Activated T-helper 17 cell treated with anti-CD3 and anti-CD28 coated beads, Interleukin-2, amount 50 U/mL, for 72 hours (primary cell): ENCODE data around the gene FBXO38. TPM values are rescaled to one million over a fixed set of nuclear protein-coding genes. Genes with fewer than 3 reads are reported as not detected.

ENCODE experiments used
- ATAC-seq: fragments of 150-1000 bp; cut with Tn5 transposase; replicated peaks from 2 replicates; pipeline ENCODE4 v1.10.0; 2021; ENCODE audit warnings: mild to moderate bottlenecking, moderate library complexity
- H3K27ac Mint-ChIP-seq: one replicate; pipeline ENCODE4 v1.8.0; 2022; ENCODE audit warnings: mixed read lengths
- H3K27me3 Mint-ChIP-seq: one replicate; pipeline ENCODE4 v1.8.0; 2022; ENCODE audit warnings: mixed read lengths
- H3K36me3 Mint-ChIP-seq: one replicate; pipeline ENCODE4 v1.8.0; 2022; ENCODE audit warnings: low read depth, mild to moderate bottlenecking, mixed read lengths
- H3K4me1 Mint-ChIP-seq: one replicate; pipeline ENCODE4 v1.8.0; 2022; ENCODE audit warnings: mixed read lengths
- H3K4me3 Mint-ChIP-seq: one replicate; pipeline ENCODE4 v1.8.0; 2022; ENCODE audit warnings: mild to moderate bottlenecking, mixed read lengths
- H3K9me3 Mint-ChIP-seq: one replicate; pipeline ENCODE4 v1.8.0; 2022; ENCODE audit warnings: mixed read lengths
- total RNA-seq, 2 donors: library from RNA; stranded (reverse); gene quantifications; one replicate each; pipeline ENCODE4 v1.2.3, GENCODE V29; 2022

Gene FBXO38
- 10 to 100 TPM; 44.1 to 53.0 TPM for total RNA-seq

DNA sequence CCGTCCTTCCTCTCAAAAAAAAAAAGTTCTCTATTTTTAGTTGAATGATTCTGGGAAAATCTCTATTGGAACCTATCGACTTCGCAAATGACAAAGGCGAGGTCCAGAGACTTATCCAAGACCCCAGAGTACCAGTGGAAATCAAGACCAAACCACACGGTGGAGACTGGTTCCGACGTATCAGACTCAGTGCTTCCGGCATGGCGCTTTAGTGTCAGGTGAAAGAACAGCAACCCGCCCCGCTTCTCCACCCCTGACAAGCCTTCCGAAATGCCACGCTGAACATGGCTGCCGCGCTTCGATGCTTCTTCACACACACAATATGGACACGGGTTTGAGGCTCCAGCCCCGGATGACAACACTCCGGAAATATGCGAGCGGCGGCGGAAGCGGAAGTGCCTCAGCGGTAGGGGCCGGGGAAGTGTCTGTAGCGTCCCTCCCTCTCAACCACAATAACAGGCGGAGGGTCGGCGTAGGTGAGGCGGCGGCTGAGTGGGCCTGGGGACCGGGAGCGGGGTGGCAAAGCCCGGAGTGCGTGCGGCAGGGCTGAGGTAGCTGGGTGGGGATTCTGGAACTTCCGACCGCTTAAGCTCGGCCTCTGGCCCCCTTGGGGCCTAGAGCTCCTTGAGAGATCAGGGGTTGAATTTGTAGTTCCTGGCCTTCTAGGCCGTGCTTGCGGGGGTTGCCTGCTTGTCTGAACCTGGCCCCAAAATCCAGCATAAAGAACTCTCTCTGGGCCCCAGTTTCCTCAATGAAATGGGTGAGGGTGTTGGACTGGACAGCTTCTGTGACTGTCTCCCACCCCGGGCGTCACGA, at the start of gene FBXO38:
Gene FBXO38 (plus strand): TSS at position 395 of the 816 bp plus-strand sequence. CDS start 10,819 bp downstream, outside the sequence.
- peak within 1 kb of the TSS; percentile 85 for H3K4me3 Mint-ChIP-seq
- ATAC-seq, result peak; percentile 96

DNA sequence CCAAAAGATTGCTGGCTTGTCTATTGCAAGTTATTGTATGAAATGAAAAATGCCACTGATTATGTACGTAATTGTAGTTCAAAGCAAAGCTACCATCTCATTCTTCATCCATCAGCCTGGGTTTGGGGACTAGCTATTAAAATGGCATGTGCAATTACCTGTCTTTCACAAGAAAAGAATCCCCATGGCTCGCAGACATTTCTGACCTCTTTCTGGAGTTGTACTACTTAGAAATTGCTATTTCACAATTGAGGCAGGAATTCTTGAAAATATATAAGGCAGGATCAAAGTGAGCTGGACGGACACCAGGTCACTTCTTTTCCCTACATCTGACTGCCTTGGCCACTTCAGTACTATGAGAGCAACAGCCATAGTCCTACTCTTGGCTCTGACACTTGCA, 48.5 kb upstream of the FBXO38 start, which contains the start of gene SPINK9:
Gene SPINK9 (plus strand): TSS at position 301 of the 400 bp plus-strand sequence. CDS start 55 bp downstream, at position 356.
- peaks cover 5% of the 10 kb centered on the region for H3K27me3 Mint-ChIP-seq
- H3K4me1 Mint-ChIP-seq, result no peaks in the 10 kb centered on the region
- H3K4me3 Mint-ChIP-seq, result no peak within 1 kb of the TSS
- H3K36me3 Mint-ChIP-seq, result no peaks in the 10 kb centered on the region
- peaks cover 6% of the 10 kb centered on the region for H3K9me3 Mint-ChIP-seq
- ATAC-seq, result no peak
- H3K27ac Mint-ChIP-seq, result no peak within 1 kb of the TSS

More for the DNA sequence above, at the start of gene FBXO38:
- no peaks in the 10 kb centered on the region for H3K9me3 Mint-ChIP-seq
- H3K27me3 Mint-ChIP-seq, result no peaks in the 10 kb centered on the region
- peaks cover 33% of the 10 kb centered on the region for H3K36me3 Mint-ChIP-seq
- peaks cover 35% of the 10 kb centered on the region for H3K4me1 Mint-ChIP-seq
- peak within 1 kb of the TSS; percentile 96 for H3K27ac Mint-ChIP-seq

DNA sequence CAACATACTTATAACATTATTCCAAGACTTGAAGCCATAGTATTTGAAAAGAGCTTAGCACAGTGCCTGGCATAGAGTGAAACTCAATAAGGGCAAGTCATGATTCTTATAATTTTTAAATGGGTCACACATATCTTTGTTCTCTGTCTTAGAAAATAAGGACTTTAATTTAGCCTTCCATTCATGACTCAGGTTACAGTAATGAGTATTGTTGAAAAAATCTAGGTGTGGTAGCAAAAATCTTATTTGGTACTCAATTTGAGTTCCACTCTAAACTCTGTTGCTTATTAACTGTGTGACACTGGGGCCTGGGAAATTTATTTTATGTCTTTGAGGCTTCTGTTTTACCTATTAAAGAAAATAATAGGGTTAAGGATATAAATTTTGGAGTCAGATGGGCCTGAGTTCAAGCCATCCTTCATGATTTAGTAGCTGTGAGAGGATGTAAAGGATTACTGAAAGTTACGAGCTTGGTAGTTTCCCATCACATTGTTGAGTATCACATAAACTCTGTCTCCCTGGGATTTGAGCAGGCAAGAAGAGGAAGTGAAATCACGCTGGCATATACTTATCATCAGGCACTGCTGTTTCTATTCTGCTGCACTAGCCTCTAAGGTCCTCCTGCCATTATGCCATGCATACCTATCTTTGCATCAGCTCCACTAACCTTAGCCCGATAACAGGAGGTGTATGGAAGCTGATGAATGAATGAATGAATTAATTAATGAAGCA, 46.9 kb upstream of the FBXO38 start:
- H3K4me3 Mint-ChIP-seq, result no peak overlapping the region
- H3K4me1 Mint-ChIP-seq, result no peaks in the 10 kb centered on the region
- no peak overlapping the region for H3K27ac Mint-ChIP-seq
- ATAC-seq, result no peak
- H3K36me3 Mint-ChIP-seq, result no peaks in the 10 kb centered on the region
- H3K27me3 Mint-ChIP-seq, result no peaks in the 10 kb centered on the region
- H3K9me3 Mint-ChIP-seq, result no peaks in the 10 kb centered on the region

DNA sequence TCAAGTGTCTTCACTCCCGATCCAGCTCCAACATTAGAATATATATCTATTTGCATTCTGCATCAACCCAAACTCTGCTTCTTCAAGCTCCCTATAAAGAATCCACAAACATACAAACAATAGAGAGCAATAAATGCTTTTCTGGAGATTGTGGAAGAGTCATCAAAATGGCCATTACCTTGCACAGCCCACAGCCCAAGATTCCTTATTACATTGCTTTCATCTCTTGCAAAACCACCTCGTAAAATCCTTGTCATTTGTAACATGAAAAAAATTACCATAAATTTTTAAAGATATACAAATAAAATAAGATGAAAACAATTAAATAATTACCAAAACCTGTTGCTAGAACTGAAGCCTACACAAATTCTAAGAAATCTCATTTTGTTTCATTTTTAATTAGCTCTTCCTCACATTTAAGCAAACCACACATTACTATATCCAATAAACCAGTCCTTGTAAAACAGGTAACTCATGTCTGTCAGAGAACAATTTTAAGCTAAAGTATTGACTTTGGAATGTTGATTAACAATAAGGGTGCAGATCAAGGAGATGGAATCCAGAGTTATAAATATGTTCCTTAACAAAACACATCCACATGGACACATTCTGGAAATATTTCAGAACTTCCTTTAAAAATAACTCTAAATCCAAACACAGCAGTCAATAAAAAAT, 41.2 kb upstream of the FBXO38 start:
- no peaks in the 10 kb centered on the region for H3K27me3 Mint-ChIP-seq
- no peaks in the 10 kb centered on the region for H3K9me3 Mint-ChIP-seq
- no peaks in the 10 kb centered on the region for H3K4me1 Mint-ChIP-seq
- H3K4me3 Mint-ChIP-seq, result no peak overlapping the region
- H3K27ac Mint-ChIP-seq, result no peak overlapping the region
- ATAC-seq, result no peak
- H3K36me3 Mint-ChIP-seq, result no peaks in the 10 kb centered on the region

DNA sequence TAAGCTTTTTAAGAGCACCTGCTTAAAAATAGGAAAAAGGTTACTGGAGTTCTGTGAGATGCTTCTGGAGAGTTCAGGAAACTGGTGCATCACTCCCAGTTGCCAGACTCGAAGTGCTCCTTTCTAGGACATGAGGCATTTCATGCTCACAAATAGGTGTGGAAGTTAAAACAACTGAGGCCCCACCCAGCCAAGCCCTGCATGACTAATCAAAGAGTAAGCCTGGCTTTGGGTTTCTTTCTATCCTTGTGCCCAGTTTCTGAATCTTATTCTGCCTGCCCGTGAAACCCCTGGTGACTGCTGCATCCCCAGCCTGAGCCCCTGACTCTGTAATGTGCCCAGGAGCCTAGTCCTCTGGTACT, 40.7 kb upstream of the FBXO38 start:
- ATAC-seq, result no peak
- H3K27ac Mint-ChIP-seq, result no peak overlapping the region
- H3K27me3 Mint-ChIP-seq, result no peaks in the 10 kb centered on the region
- no peaks in the 10 kb centered on the region for H3K4me1 Mint-ChIP-seq
- no peak overlapping the region for H3K4me3 Mint-ChIP-seq
- H3K9me3 Mint-ChIP-seq, result no peaks in the 10 kb centered on the region
- H3K36me3 Mint-ChIP-seq, result no peaks in the 10 kb centered on the region

- Mint-ChIP-seq H3K27ac (no peak overlapping the region), H3K27me3 (no peaks in the 10 kb centered on the region), H3K4me3 (no peak overlapping the region), H3K36me3 (no peaks in the 10 kb centered on the region), H3K4me1 (no peaks in the 10 kb centered on the region), H3K9me3 (no peaks in the 10 kb centered on the region)
- ATAC-seq, result no peak
Observed at GRCh38 chr5:148343603-148344487, 39.9 kb upstream of the FBXO38 start.

DNA sequence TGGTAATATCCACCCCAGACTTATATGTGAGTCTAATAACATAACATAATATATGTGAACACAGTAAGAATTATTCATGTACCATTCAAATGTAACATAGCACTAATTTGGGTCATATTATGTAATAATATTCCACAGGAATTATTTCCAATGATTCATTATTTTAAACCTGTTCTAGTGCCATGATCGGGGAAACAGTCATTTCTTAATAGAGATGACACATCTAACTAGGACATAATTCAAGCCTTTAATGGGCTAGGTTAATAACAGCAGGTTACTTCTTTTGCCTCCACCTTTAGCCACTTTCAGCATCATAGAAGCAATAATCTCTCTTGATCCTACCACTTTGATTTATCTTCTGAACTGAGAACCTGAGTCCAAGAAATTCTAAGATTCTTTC, 36.1 kb upstream of the FBXO38 start:
- Mint-ChIP-seq H3K27me3 (no peaks in the 10 kb centered on the region), H3K4me3 (no peak overlapping the region), H3K9me3 (no peaks in the 10 kb centered on the region), H3K27ac (no peak overlapping the region), H3K36me3 (no peaks in the 10 kb centered on the region), H3K4me1 (no peaks in the 10 kb centered on the region)
- ATAC-seq, result no peak

DNA sequence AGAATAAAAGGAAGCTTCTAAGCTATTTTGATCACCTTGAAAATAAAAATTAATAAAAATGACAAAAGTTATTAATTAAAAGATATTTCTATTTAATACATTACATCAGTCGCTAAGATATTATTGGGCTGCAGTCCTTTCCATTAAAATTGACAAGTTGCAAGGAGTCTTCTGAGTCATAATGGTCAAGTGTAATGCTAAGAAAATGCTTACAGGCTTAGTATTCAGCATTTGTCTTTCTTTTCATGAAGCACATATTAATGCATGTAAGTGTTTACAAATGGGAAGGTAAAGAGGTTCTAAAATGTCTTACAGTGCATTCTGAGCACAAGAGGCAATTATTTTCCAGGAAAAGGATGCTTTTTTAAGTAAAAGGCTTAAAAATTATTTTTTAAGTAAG, 31.1 kb upstream of the FBXO38 start:
- Mint-ChIP-seq H3K4me3 (no peak overlapping the region), H3K27me3 (no peaks in the 10 kb centered on the region), H3K36me3 (no peaks in the 10 kb centered on the region), H3K9me3 (no peaks in the 10 kb centered on the region), H3K27ac (no peak overlapping the region), H3K4me1 (no peaks in the 10 kb centered on the region)
- ATAC-seq, result no peak

DNA sequence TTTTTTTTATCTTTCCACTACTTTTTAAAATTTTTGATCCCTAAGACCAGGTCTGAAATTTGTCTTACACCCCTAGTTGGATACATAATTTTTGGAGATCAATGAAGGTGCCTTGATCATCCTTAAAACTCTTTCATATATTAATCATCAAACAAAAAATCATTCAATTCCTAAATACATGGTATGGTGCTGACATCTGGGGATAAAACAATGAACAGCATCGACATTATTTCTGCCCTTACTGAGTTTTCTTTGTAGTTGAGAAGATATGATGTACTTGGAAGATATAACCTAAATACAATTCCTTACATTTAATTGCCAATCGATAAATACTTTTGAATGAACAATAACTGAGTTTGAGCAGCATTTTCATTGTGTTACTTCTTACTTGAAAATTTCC, 30.1 kb upstream of the FBXO38 start:
- Mint-ChIP-seq H3K4me1 (no peaks in the 10 kb centered on the region), H3K27ac (no peak overlapping the region), H3K27me3 (no peaks in the 10 kb centered on the region)

GRCh38 chr5:148364343-148364742, 19.4 kb upstream of the FBXO38 start:
- Mint-ChIP-seq H3K36me3 (no peaks in the 10 kb centered on the region), H3K9me3 (peaks cover 5% of the 10 kb centered on the region), H3K27me3 (no peaks in the 10 kb centered on the region), H3K4me1 (peaks cover 5% of the 10 kb centered on the region), H3K4me3 (no peak overlapping the region), H3K27ac (no peak overlapping the region)
- no peak for ATAC-seq

More for the DNA sequence above, 30.1 kb upstream of the FBXO38 start:
- Mint-ChIP-seq H3K4me3 (no peak overlapping the region), H3K9me3 (no peaks in the 10 kb centered on the region), H3K36me3 (no peaks in the 10 kb centered on the region)
- ATAC-seq, result no peak

GRCh38 chr5:148368299-148368698, 15.5 kb upstream of the FBXO38 start:
- H3K27ac Mint-ChIP-seq, result no peak overlapping the region
- H3K4me1 Mint-ChIP-seq, result peaks cover 8% of the 10 kb centered on the region
- H3K9me3 Mint-ChIP-seq, result peaks cover 5% of the 10 kb centered on the region
- H3K4me3 Mint-ChIP-seq, result no peak overlapping the region
- no peaks in the 10 kb centered on the region for H3K36me3 Mint-ChIP-seq
- H3K27me3 Mint-ChIP-seq, result peaks cover 5% of the 10 kb centered on the region
- no peak for ATAC-seq

DNA sequence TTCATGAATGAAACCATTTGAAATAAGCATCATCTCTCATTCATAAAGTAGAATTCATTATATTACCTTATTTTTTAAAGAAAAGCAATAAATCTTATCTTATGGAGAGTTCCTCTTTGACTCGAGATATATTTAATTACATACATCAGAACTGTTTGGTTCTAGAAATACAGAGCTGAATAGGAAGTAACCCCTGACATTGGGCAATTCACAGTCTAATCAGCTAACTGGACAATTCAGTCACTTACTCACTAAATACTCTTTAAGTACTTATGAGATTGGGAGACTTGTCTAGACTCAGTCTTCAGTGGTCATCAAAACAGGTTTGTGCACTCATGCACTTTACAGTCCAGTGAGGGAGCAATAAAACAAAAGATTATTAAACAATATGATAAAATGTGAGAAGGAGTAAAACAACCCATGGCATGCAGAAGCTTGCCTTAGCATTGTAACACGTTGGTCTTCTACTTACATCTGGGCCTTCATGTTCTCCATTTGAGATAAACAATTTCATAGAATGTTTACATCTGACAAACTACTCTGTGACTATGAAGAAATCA, 11.5 kb upstream of the FBXO38 start:
- Mint-ChIP-seq H3K4me3 (no peak overlapping the region), H3K27ac (no peak overlapping the region), H3K36me3 (no peaks in the 10 kb centered on the region), H3K9me3 (peaks cover 5% of the 10 kb centered on the region), H3K27me3 (peaks cover 5% of the 10 kb centered on the region), H3K4me1 (peaks cover 3% of the 10 kb centered on the region)
- ATAC-seq, result no peak

DNA sequence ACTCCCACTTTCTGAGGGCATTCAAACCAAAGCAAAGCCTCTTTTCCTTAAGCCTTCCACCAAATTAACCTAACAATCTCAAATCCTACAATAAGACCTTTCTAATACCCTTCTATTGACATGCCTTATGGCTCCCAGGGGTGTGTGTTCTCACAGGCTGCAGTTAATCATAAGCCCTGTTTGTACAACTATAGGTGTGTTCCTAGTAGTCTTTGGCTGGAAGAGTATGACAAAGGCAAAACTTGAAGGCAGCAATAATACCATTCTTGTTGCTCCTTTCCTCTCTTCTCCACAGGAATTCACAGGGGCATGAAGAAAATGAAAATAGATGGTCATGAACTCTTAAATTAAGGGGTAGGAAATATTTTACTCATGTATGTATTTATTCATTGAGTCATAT, 10.9 kb upstream of the FBXO38 start:
- H3K27ac Mint-ChIP-seq, result no peak overlapping the region
- H3K36me3 Mint-ChIP-seq, result no peaks in the 10 kb centered on the region
- peaks cover 5% of the 10 kb centered on the region for H3K27me3 Mint-ChIP-seq
- peaks cover 5% of the 10 kb centered on the region for H3K9me3 Mint-ChIP-seq
- no peak overlapping the region for H3K4me3 Mint-ChIP-seq
- no peak for ATAC-seq
- H3K4me1 Mint-ChIP-seq, result peaks cover 3% of the 10 kb centered on the region
